ENCODE results near the gene SLC7A9. TPM values are rescaled to one million over a fixed set of nuclear protein-coding genes. Genes with fewer than 3 reads are reported as not detected.

Gene SLC7A9
- total and polyA plus RNA-seq, 2 donors (not counting 1 experiment from before 2014, with no cell fraction given) = 0.17 TPM; not detected in 1

DNA sequence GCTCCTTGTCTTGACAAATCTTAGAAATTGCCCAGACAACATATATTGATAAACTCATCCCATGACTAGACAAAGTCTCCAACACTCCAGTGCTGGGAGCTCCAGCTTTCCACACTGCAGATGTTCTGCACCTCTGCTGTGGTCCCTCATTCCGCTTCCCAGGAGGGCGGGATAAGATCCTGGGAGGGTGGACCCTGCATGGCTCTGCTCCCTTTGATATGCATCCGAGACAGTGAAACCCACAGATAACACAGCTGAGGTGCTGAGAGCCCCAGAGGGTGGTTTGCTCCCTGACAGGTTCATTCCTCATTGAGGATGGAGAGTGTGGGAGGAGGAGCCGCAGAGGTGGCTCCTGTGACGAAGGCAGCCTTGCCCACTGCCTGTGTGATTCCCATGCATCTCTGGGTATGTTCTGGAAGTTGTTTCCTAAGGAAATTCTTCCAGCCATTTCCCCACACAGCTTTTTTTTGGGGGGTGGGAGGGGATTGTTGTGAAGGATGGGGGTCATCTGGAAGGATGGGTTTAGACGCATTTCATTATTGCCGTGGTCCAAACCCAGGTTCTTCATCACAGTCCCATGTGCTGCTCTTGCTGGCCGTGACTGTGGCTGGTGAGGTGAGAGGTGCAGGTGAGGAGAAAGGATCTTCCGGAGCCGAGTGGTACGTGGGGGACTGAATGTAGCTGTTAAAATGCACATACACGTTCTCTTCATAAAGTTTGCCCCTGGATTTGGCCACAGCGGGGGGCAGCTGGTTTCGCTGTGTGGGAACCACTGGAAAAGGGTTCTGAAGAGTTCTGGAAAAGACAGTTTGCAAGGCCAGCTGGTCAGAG is 46.4 kb downstream of the SLC7A9 start:
- TF ChIP-seq CTCF (conservative IDR thresholded peaks at IDR 0.05 in 1 of 2, IDR thresholded peaks at IDR 0.05 in 1 of 2; ENCODE audit: low read depth in 1 of 2, low read length in 2 of 2) = no peak
- Histone ChIP-seq H3K4me3 (replicated peaks in 1 of 4; ENCODE audit: control extremely low read depth in 1 of 4, insufficient read depth in 1 of 4, low read depth in 3 of 4, low read length in 4 of 4) (no peak overlapping the region), H2AFZ (ENCODE audit: low read length) (no peak overlapping the region), H3K27ac (ENCODE audit: insufficient read depth, low read length) (no peak overlapping the region), H3K27me3 (ENCODE audit: control insufficient read depth, insufficient read depth, low read length) (peaks cover 3% of the 10 kb centered on the region), H3K36me3 (ENCODE audit: control insufficient read depth, insufficient read depth, low read length) (no peaks in the 10 kb centered on the region), H3K4me2 (ENCODE audit: extremely low read depth, insufficient read depth, low read length) (no peak overlapping the region), H3K9me3 (ENCODE audit: control insufficient read depth, insufficient read depth, low read depth, low read length) (no peaks in the 10 kb centered on the region), H3K9ac (ENCODE audit: insufficient read depth, low read length) (no peak overlapping the region), H3K4me1 (ENCODE audit: control insufficient read depth, extremely low read depth, insufficient read depth, low read length) (no peaks in the 10 kb centered on the region), H4K20me1 (ENCODE audit: control insufficient read depth, extremely low read depth, insufficient read depth, low read length) (no peaks in the 10 kb centered on the region), H3K79me2 (ENCODE audit: control insufficient read depth, insufficient read depth, low read length) (no peaks in the 10 kb centered on the region)
- no peak for DNase-seq (ENCODE audit: low read depth in 2 of 2)

DNA sequence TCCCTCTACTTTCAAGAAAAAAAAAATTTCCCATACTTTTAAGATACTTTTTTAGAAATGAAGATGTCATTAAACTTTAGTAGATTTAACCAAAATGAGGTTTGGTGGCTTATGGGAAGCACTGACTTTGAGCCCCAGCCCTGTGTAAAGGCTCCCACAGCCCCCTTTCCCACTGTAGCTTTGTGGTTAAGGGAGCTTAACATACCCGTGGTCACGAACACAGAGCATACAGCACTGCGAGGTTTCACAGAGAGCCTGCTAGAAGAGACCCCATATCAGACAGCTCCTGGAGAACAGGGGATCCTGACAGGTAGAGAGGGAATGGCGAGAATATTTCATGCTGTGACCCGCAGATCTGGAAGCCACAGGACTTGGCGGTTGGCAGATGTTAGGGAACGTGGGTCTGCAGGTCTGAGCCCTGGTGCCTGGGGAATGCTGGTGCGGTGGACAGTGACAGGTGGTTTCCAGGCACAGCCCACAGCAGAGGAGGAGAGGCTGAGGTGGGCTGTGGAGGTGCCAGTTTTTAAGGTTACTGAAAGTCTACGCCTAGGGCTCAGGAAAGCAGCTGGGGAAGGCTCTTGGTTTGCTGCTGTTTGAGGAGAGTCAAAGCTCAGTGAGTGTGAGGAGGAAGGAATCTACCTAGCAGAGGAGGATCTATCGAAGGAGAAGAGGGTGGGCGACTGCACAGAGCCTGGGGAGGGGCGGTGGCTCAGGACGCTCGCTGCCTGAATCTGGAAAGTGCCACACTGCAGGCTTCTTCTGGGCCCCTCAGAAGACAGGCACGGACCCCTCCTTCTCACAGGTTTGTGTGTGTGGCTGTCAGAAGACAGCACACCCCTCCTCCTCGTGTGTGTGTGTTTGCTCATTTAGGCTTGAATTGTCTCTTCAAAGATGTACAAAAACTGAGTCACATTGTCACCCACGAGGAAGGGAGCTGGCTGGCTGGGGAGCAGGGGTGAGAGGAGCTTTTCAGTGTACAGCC is 49.9 kb downstream of the SLC7A9 start:
- H3K9ac ChIP-seq (ENCODE audit: insufficient read depth, low read length) = no peak overlapping the region
- H3K4me2 ChIP-seq (ENCODE audit: extremely low read depth, insufficient read depth, low read length) = no peak overlapping the region
- no peak for DNase-seq (ENCODE audit: low read depth in 2 of 2)
- no peak overlapping the region for H2AFZ ChIP-seq (ENCODE audit: low read length)
- no peak overlapping the region for H3K27ac ChIP-seq (ENCODE audit: insufficient read depth, low read length)
- no peaks in the 10 kb centered on the region for H3K36me3 ChIP-seq (ENCODE audit: control insufficient read depth, insufficient read depth, low read length)
- H3K4me1 ChIP-seq (ENCODE audit: control insufficient read depth, extremely low read depth, insufficient read depth, low read length) = no peaks in the 10 kb centered on the region
- H3K27me3 ChIP-seq (ENCODE audit: control insufficient read depth, insufficient read depth, low read length) = peaks cover 3% of the 10 kb centered on the region
- H3K4me3 ChIP-seq (replicated peaks in 1 of 4; ENCODE audit: control extremely low read depth in 1 of 4, insufficient read depth in 1 of 4, low read depth in 3 of 4, low read length in 4 of 4) = no peak overlapping the region
- no peaks in the 10 kb centered on the region for H4K20me1 ChIP-seq (ENCODE audit: control insufficient read depth, extremely low read depth, insufficient read depth, low read length)
- no peaks in the 10 kb centered on the region for H3K9me3 ChIP-seq (ENCODE audit: control insufficient read depth, insufficient read depth, low read depth, low read length)
- no peaks in the 10 kb centered on the region for H3K79me2 ChIP-seq (ENCODE audit: control insufficient read depth, insufficient read depth, low read length)
- TF ChIP-seq CTCF (conservative IDR thresholded peaks at IDR 0.05 in 1 of 2, IDR thresholded peaks at IDR 0.05 in 1 of 2; ENCODE audit: low read depth in 1 of 2, low read length in 2 of 2) (no peak), EZH2 (IDR thresholded peaks at IDR 0.05; ENCODE audit: low read length, missing control alignments) (no peak)

DNA sequence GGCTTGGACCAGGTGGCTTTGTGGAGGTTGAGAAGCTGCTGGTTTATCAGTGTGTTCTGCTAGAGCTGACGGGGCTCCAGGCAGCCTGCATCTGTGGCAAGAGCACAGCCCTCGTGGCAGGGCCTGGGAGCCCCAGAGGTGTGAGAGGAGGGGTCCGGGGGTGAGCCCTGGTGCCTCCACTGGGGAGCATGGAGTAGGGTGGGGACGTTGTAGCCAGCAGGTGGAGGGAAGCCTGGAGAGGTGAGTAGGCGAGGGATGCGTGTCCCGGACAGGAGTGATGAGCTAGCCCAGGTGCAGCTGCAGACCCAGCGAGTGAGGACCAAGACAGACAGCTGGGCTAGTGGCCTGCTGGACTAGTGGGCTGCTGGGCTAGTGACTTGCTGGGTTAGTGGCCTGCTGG is 51.0 kb downstream of the SLC7A9 start:
- Histone ChIP-seq H3K79me2 (ENCODE audit: control insufficient read depth, insufficient read depth, low read length) (no peaks in the 10 kb centered on the region), H3K9ac (ENCODE audit: insufficient read depth, low read length) (no peak overlapping the region), H3K4me1 (ENCODE audit: control insufficient read depth, extremely low read depth, insufficient read depth, low read length) (no peaks in the 10 kb centered on the region), H3K27ac (ENCODE audit: insufficient read depth, low read length) (no peak overlapping the region), H3K9me3 (ENCODE audit: control insufficient read depth, insufficient read depth, low read depth, low read length) (no peaks in the 10 kb centered on the region), H3K27me3 (ENCODE audit: control insufficient read depth, insufficient read depth, low read length) (peaks cover 3% of the 10 kb centered on the region), H3K4me2 (ENCODE audit: extremely low read depth, insufficient read depth, low read length) (no peak overlapping the region), H2AFZ (ENCODE audit: low read length) (no peak overlapping the region), H3K4me3 (replicated peaks in 1 of 4; ENCODE audit: control extremely low read depth in 1 of 4, insufficient read depth in 1 of 4, low read depth in 3 of 4, low read length in 4 of 4) (no peak overlapping the region), H3K36me3 (ENCODE audit: control insufficient read depth, insufficient read depth, low read length) (no peaks in the 10 kb centered on the region), H4K20me1 (ENCODE audit: control insufficient read depth, extremely low read depth, insufficient read depth, low read length) (no peaks in the 10 kb centered on the region)
- TF ChIP-seq CTCF (conservative IDR thresholded peaks at IDR 0.05 in 1 of 2, IDR thresholded peaks at IDR 0.05 in 1 of 2; ENCODE audit: low read depth in 1 of 2, low read length in 2 of 2) (no peak), EZH2 (IDR thresholded peaks at IDR 0.05; ENCODE audit: low read length, missing control alignments) (no peak)
- DNase-seq (ENCODE audit: low read depth in 2 of 2) = no peak
